ENCODE results near the gene TNNT1.
A peak's percentile ranks its signal among the peaks of the same experiment; 100 is the strongest.

TNNT1 gene

GRCh38 chr19:55118401-55118991 lies 30.5 kb downstream of the TNNT1 start:
- H3K4me3 ChIP-seq (ENCODE audit: low read depth, low read length), result peak overlapping the region; percentile 47
- no peak for TF ChIP-seq CTCF (IDR thresholded peaks at IDR 0.05; ENCODE audit: borderline replicate concordance, insufficient read depth, low read depth, low read length)

GRCh38 chr19:55117663-55118391 lies 31.2 kb downstream of the TNNT1 start:
- H3K4me3 ChIP-seq (ENCODE audit: low read depth, low read length), result peak overlapping the region; percentile 47
- TF ChIP-seq CTCF (IDR thresholded peaks at IDR 0.05; ENCODE audit: borderline replicate concordance, insufficient read depth, low read depth, low read length), result no peak

- no peak for TF ChIP-seq CTCF (IDR thresholded peaks at IDR 0.05; ENCODE audit: borderline replicate concordance, insufficient read depth, low read depth, low read length)
- peak within 1 kb of the TSS; percentile 76 for H3K4me3 ChIP-seq (ENCODE audit: low read depth, low read length)
Observed at GRCh38 chr19:55116859-55117662, 31.9 kb downstream of the TNNT1 start, which contains the start of gene PPP1R12C. Gene PPP1R12C (minus strand): TSS chr19:55117637. CDS start chr19:55117543, 94 bp downstream.

GRCh38 chr19:55116232-55116858 lies 32.7 kb downstream of the TNNT1 start:
- TF ChIP-seq CTCF (IDR thresholded peaks at IDR 0.05; ENCODE audit: borderline replicate concordance, insufficient read depth, low read depth, low read length), result 0 out of 2 replicates have a peak, but pooled peaks have one; percentile 1
- peak overlapping the region; percentile 76 for H3K4me3 ChIP-seq (ENCODE audit: low read depth, low read length)

GRCh38 chr19:55115446-55116065 lies 33.5 kb downstream of the TNNT1 start:
- TF ChIP-seq CTCF (IDR thresholded peaks at IDR 0.05; ENCODE audit: borderline replicate concordance, insufficient read depth, low read depth, low read length), result no peak
- H3K4me3 ChIP-seq (ENCODE audit: low read depth, low read length), result peak overlapping the region; percentile 76

GRCh38 chr19:55114566-55115145 lies 34.4 kb downstream of the TNNT1 start:
- no peak for TF ChIP-seq CTCF (IDR thresholded peaks at IDR 0.05; ENCODE audit: borderline replicate concordance, insufficient read depth, low read depth, low read length)
- H3K4me3 ChIP-seq (ENCODE audit: low read depth, low read length), result no peak overlapping the region

Data from GM12875 (cell line).